Gastroesophageal sphincter (tissue), 3 donors: ENCODE results near the gene GSK3A.

Experiments used
- EP300 ChIP-seq: sonication (generic); formaldehyde crosslinking; IDR thresholded peaks from one replicate; pipeline ENCODE4 v1.6.1; 2017; ENCODE audit warnings: antibody characterized with exemption, mild to moderate bottlenecking
- POLR2A ChIP-seq, 2 donors: fragments of 450-650 bp; IDR thresholded peaks; one replicate each; pipeline ENCODE4 v1.6.1; 2017; ENCODE audit warnings: antibody characterized with exemption in 2 of 2, mild to moderate bottlenecking in 2 of 2, moderate library complexity in 1 of 2
- POLR2AphosphoS5 ChIP-seq: sonication (generic); formaldehyde crosslinking; IDR thresholded peaks from one replicate; pipeline ENCODE4 v1.6.1; 2017; ENCODE audit warnings: antibody characterized with exemption
- TF ChIP-seq, protein P1 (sequence below), 4 experiments: fragments of 200-600 bp in 2 of 4; fragments of 450-650 bp in 2 of 4; sonication (generic) in 1 of 4; IDR thresholded peaks; one replicate each; pipeline ENCODE4 v1.5.1; 2017 to 2019; ENCODE audit warnings: antibody characterized with exemption in 4 of 4, mild to moderate bottlenecking in 2 of 4, moderate library complexity in 2 of 4

DNA sequence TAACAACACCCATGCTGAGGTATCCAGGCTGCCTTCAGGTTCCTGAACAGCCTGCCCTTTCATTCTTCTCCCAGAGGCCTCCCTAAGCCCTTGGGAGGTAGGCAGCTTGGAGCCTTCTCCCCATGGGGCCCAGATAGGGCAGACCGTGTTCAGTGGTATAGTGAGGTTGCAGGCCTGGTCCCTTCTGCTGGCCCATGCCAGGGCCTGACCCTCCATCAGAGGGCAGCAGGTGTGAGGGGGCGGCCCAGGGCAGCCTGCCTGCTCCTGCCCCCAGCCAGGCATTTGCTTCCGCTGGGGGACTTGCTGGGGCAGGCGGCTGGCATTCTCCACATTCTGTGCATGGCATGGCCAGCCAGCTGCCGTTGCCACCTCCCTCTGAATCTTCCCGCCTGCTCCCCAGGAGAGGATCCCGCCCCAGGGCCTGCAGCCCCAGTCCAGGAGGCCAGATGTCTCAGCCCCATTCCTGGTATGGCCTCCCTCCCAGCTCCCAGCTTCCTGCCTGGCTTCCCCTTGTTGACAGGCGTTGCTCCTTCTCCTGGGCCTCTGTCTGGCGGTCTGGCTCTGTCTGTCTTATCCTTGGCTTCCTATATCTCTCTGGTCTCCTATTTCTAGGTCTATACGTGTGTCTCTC, 35.5 kb upstream of the GSK3A start:
- TF ChIP-seq EP300 = no peak
- TF ChIP-seq POLR2AphosphoS5 = no peak
- TF ChIP-seq, protein P1, sequence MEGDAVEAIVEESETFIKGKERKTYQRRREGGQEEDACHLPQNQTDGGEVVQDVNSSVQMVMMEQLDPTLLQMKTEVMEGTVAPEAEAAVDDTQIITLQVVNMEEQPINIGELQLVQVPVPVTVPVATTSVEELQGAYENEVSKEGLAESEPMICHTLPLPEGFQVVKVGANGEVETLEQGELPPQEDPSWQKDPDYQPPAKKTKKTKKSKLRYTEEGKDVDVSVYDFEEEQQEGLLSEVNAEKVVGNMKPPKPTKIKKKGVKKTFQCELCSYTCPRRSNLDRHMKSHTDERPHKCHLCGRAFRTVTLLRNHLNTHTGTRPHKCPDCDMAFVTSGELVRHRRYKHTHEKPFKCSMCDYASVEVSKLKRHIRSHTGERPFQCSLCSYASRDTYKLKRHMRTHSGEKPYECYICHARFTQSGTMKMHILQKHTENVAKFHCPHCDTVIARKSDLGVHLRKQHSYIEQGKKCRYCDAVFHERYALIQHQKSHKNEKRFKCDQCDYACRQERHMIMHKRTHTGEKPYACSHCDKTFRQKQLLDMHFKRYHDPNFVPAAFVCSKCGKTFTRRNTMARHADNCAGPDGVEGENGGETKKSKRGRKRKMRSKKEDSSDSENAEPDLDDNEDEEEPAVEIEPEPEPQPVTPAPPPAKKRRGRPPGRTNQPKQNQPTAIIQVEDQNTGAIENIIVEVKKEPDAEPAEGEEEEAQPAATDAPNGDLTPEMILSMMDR (IDR thresholded peaks at IDR 0.05) = no peak
- no peak for TF ChIP-seq POLR2A (IDR thresholded peaks at IDR 0.05)
